ENCODE measurements around the gene DOCK2.
"Not testable (repeated sequence)": the region's sequence is repeated elsewhere in the genome, so short reads cannot be mapped to it uniquely, and the experiment has no call there.

The DOCK2 gene

GRCh38 chr5:169808118-169808581 is 171.1 kb downstream of the DOCK2 start:
- no peak overlapping the region for H3K4me3 ChIP-seq (replicated peaks; ENCODE audit: low read depth, low read length)
- TF ChIP-seq CTCF (IDR thresholded peaks at IDR 0.05; ENCODE audit: low read length, missing control alignments), result no peak

DNA sequence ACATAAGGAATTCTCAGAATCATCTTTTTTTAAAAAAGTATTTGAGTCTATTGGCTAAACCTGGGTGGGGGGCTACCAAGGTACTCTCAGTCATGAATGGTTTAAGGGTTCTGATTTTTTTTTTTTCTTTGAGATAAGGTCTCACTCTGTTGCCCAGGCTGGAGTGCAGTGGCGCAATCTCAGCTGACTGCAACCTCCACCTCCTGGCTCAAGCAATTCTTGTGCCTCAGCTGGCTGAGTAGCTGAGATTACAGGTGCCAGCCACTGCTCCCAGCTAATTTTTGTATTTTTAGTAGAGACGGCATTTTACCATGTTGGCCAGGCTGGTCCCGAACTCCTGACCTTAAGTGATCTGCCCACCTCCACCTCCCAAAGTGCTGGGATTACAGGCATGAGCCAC is 171.8 kb downstream of the DOCK2 start:
- not testable (repeated sequence) for H3K4me3 ChIP-seq (replicated peaks; ENCODE audit: low read depth, low read length); DNase-seq (ENCODE audit: low read depth)

More at GRCh38 chr5:169808118-169808581, 171.1 kb downstream of the DOCK2 start:
- no peak for DNase-seq (ENCODE audit: low read depth)

DNA sequence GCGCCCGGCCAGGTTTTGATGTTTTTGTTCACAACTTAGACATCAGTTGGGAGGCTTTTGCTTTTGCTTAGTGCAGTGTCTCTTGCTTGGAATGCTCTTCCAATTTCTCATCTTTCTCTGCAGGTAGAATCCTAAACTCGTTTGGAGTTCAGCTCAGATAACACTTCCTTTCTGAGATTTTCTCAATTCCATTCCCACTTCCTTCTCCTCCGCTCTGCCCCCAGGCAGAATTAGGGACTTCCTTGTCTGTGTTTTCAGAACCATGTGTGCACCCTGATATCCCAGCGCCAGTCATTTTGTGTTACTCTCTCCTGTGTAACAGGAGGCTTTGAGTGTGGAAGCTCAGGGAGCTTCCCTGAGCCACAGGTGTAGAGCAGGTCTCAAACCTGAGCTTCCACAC is 172.2 kb downstream of the DOCK2 start:
- no peak for DNase-seq (ENCODE audit: low read depth)
- no peak overlapping the region for H3K4me3 ChIP-seq (replicated peaks; ENCODE audit: low read depth, low read length)
- no peak for TF ChIP-seq CTCF (IDR thresholded peaks at IDR 0.05; ENCODE audit: low read length, missing control alignments)

DNA sequence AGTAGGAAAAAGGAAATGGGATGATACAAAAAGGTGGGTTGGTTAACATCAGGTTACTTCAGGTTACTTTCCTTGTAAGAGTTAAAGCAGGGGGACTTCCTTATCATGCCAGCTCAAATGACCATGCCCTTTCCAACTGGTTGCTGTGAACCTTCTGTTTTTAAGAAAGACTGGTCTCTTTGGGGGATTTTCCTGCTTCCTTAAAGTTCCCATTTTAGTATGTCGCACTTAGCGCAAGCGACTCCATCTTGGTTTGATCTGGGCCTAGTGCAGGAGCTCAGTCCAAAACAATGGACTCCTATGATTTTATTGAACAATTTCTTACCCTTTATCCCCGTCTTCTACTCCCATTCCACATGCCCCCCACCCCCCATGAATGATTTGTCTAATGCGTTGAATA is 173.4 kb downstream of the DOCK2 start:
- H3K4me3 ChIP-seq (replicated peaks; ENCODE audit: low read depth, low read length), result no peak overlapping the region
- TF ChIP-seq CTCF (IDR thresholded peaks at IDR 0.05; ENCODE audit: low read length, missing control alignments), result no peak
- DNase-seq (ENCODE audit: low read depth), result no peak

DNA sequence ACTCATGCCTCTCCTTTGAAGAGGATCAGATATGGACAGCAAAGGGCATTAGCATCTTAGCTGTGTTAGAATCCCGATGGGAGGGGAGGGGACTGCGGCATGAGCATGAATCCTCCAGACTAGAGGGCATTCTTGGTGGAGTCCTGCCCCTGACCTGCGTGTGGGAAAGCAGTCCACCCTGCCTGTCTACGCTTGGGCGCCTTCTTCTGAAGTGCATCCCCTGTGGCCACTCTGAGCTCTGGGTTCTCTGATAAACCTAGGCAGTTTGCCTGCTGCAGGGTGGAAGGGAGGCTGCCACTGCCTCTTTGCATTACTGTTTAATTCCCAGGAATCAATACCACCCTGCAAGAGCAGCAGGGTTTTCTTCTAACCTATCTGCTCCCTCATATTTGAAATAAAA is 173.9 kb downstream of the DOCK2 start:
- DNase-seq (ENCODE audit: low read depth), result no peak
- no peak overlapping the region for H3K4me3 ChIP-seq (replicated peaks; ENCODE audit: low read depth, low read length)
- no peak for TF ChIP-seq CTCF (IDR thresholded peaks at IDR 0.05; ENCODE audit: low read length, missing control alignments)

DNA sequence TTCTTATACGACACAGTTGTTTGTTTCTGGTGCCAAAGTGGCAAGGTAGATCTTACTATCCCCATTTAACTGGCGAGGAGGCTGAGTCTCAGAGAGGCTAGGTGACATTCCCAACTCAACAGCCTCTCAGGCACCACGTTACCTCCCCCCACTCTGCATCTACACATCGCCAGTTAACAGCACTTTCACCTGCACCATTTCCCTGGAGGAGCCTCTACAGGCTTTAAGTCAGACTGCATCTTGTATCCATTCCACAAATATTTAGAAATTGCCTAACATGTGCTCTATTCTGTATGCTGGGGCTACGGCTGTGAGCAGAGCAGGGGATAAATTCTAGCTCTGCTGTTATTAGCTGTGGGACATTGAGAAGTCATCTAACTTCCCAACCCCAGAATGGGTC is 174.6 kb downstream of the DOCK2 start:
- H3K4me3 ChIP-seq (replicated peaks; ENCODE audit: low read depth, low read length), result no peak overlapping the region
- no peak for DNase-seq (ENCODE audit: low read depth)
- TF ChIP-seq CTCF (IDR thresholded peaks at IDR 0.05; ENCODE audit: low read length, missing control alignments), result no peak

- H3K4me3 ChIP-seq (replicated peaks; ENCODE audit: low read depth, low read length), result no peak overlapping the region
- no peak for DNase-seq (ENCODE audit: low read depth)
- no peak for TF ChIP-seq CTCF (IDR thresholded peaks at IDR 0.05; ENCODE audit: low read length, missing control alignments)
Measured at GRCh38 chr5:169812786-169813185, 175.7 kb downstream of the DOCK2 start.
